Osteoblast (primary cell): ENCODE measurements around the gene SETSIP. TPM values are rescaled to one million over a fixed set of nuclear protein-coding genes. Genes with fewer than 3 reads are reported as not detected.

Experiments used
- DNase-seq: peaks from one replicate; pipeline ENCODE4 v3.0.0; 2011; ENCODE audit warnings: low spot score, mixed read lengths; ENCODE audit not compliant: insufficient read length; ENCODE audit errors: missing footprints
- H2AFZ ChIP-seq: 2 replicates; pipeline ENCODE4 v1.6.0; 2011; ENCODE audit warnings: mild to moderate bottlenecking, low read length
- H3K27ac ChIP-seq: 2 replicates; pipeline ENCODE4 v1.5.1; 2011; ENCODE audit warnings: mild to moderate bottlenecking, low read depth, low read length, moderate library complexity
- H3K27me3 ChIP-seq: 2 replicates; pipeline ENCODE4 v1.6.0; 2012; ENCODE audit warnings: mild to moderate bottlenecking, control low read depth, inconsistent platforms, low read length, moderate library complexity; ENCODE audit not compliant: insufficient read depth
- H3K36me3 ChIP-seq: 2 replicates; pipeline ENCODE4 v1.5.1; 2011; ENCODE audit warnings: mild to moderate bottlenecking, low read length, control low read depth, moderate library complexity; ENCODE audit not compliant: insufficient read depth
- H3K4me1 ChIP-seq: 2 replicates; pipeline ENCODE4 v1.5.1; 2011; ENCODE audit warnings: mild to moderate bottlenecking, low read length, control low read depth, moderate library complexity; ENCODE audit not compliant: insufficient read depth
- H3K4me2 ChIP-seq: 2 replicates; pipeline ENCODE4 v1.6.0; 2011; ENCODE audit warnings: mild to moderate bottlenecking, low read length; ENCODE audit not compliant: insufficient read depth
- H3K4me3 ChIP-seq: fragments of 200-600 bp; sonication (generic); 3 replicates; pipeline ENCODE4 v1.5.1; 2012; ENCODE audit warnings: mild to moderate bottlenecking, low read length, inconsistent platforms; ENCODE audit not compliant: insufficient read depth
- H3K79me2 ChIP-seq: 2 replicates; pipeline ENCODE4 v1.6.0; 2012; ENCODE audit warnings: mild to moderate bottlenecking, low read length, control low read depth, inconsistent platforms; ENCODE audit not compliant: insufficient read depth
- H3K9me3 ChIP-seq: 2 replicates; pipeline ENCODE4 v1.5.1; 2011; ENCODE audit warnings: low read depth, low read length, control low read depth
- H4K20me1 ChIP-seq: 2 replicates; pipeline ENCODE4 v1.6.0; 2012; ENCODE audit warnings: mild to moderate bottlenecking, low read length, control low read depth; ENCODE audit not compliant: insufficient read depth
- total RNA-seq: library from RNA; depleted of rRNA; stranded (reverse); fragments of >200 nt; gene quantifications from 2 replicates; pipeline ENCODE4 v1.2.3, GENCODE V29; 2012
- TF ChIP-seq, protein P1 (sequence below): IDR thresholded peaks from 2 replicates; pipeline ENCODE4 v1.5.1; 2011; ENCODE audit warnings: mild to moderate bottlenecking, low read depth, low read length, moderate library complexity; ENCODE audit errors: extremely low read depth

The SETSIP gene
- total RNA-seq, 1 donor: 0.36 TPM

- Histone ChIP-seq H3K27ac (no peak overlapping the region), H4K20me1 (no peaks in the 10 kb centered on the region), H3K9me3 (no peaks in the 10 kb centered on the region), H3K27me3 (no peaks in the 10 kb centered on the region), H3K4me3 (no peak overlapping the region), H3K4me1 (no peaks in the 10 kb centered on the region), H3K36me3 (no peaks in the 10 kb centered on the region), H2AFZ (no peak overlapping the region), H3K4me2 (no peak overlapping the region), H3K79me2 (no peaks in the 10 kb centered on the region)
- DNase-seq: no peak
- TF ChIP-seq, protein P1, sequence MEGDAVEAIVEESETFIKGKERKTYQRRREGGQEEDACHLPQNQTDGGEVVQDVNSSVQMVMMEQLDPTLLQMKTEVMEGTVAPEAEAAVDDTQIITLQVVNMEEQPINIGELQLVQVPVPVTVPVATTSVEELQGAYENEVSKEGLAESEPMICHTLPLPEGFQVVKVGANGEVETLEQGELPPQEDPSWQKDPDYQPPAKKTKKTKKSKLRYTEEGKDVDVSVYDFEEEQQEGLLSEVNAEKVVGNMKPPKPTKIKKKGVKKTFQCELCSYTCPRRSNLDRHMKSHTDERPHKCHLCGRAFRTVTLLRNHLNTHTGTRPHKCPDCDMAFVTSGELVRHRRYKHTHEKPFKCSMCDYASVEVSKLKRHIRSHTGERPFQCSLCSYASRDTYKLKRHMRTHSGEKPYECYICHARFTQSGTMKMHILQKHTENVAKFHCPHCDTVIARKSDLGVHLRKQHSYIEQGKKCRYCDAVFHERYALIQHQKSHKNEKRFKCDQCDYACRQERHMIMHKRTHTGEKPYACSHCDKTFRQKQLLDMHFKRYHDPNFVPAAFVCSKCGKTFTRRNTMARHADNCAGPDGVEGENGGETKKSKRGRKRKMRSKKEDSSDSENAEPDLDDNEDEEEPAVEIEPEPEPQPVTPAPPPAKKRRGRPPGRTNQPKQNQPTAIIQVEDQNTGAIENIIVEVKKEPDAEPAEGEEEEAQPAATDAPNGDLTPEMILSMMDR: no peak
Measured at GRCh38 chr1:92066321-92066720, 8.9 kb downstream of the SETSIP start.

DNA sequence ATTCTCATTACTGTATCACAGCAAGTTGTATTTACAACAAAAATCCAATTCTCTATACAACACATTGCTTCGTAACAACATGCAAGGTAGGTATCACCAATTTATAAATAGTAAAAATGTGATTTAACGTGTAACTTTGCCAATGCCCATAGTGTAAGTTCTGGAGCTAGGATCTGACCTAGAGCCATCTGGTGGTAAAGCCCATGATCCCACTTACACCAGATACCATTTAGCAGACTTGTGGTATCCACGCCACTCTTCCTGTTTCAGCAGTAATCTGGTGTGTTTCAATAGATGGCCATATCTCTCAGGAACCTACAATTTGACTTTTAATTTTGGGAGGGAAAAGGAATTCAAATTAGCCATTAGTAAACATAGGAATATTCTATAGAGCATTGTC is 10.2 kb downstream of the SETSIP start:
- DNase-seq: no peak
- Histone ChIP-seq H2AFZ (no peak overlapping the region), H3K27me3 (no peaks in the 10 kb centered on the region), H4K20me1 (no peaks in the 10 kb centered on the region), H3K36me3 (no peaks in the 10 kb centered on the region), H3K4me3 (no peak overlapping the region), H3K9me3 (no peaks in the 10 kb centered on the region), H3K4me1 (no peaks in the 10 kb centered on the region), H3K79me2 (no peaks in the 10 kb centered on the region), H3K27ac (no peak overlapping the region), H3K4me2 (no peak overlapping the region)
- TF ChIP-seq, protein P1: no peak

DNA sequence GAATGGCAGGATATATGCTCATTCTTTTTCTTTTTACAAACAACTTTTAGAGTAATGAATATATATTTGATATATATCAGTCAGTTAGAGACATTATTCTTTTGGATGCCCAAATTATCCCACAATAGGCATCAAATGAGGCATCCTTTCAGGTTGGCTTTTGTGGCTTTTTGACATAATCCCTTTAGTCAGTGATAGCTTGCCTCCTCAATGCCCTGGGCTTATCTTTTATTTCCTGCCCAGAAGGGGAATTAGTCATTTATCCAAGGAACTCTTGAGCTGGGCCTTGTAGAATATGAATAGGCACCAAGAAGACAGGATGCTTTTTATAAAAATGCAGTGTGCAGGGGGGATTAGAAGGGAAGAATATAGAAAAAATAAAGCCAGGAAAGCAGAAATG is 23.3 kb downstream of the SETSIP start:
- Histone ChIP-seq H3K79me2 (no peaks in the 10 kb centered on the region), H3K4me2 (no peak overlapping the region), H2AFZ (no peak overlapping the region), H3K4me1 (no peaks in the 10 kb centered on the region), H3K27me3 (no peaks in the 10 kb centered on the region), H3K9me3 (no peaks in the 10 kb centered on the region), H3K27ac (no peak overlapping the region), H3K36me3 (no peaks in the 10 kb centered on the region), H4K20me1 (no peaks in the 10 kb centered on the region), H3K4me3 (no peak overlapping the region)
- no peak for DNase-seq
- TF ChIP-seq, protein P1: no peak

DNA sequence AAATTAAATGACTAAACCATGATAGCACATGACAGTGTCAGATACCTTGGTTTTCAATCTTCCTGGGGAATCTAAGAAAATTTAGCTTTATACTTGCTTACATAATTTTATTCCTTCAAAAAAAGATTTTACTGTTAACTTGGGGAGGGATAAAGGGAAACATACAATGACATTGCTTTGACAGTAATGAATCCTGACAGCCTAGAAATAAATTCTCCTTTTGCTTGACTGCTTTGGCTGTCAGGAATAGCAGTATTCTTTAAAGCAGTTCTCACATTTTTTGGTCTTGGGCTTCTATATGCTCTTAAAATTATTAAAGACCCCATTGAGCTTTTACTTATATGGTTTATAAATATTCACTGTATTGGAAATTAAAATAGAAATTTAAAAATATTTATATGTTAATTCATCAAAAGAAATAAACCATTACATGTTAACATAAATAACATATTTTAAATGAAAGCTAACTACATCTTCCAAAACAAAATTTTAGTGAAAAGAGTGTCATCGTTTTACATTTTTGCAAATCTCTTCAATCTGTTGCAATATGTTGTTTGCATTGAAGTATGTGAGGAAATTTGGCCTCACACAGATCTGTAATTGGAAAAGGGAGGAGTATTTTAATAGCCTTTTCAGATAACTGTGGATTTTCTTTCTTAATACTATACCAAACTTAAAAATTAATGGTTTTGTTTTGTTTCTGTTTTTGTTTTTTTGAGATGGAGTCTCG is 29.3 kb downstream of the SETSIP start:
- Histone ChIP-seq H3K4me1 (no peaks in the 10 kb centered on the region), H3K4me3 (no peak overlapping the region), H3K36me3 (no peaks in the 10 kb centered on the region), H4K20me1 (no peaks in the 10 kb centered on the region), H3K27me3 (no peaks in the 10 kb centered on the region), H3K4me2 (no peak overlapping the region), H3K27ac (no peak overlapping the region), H2AFZ (no peak overlapping the region), H3K79me2 (no peaks in the 10 kb centered on the region), H3K9me3 (no peaks in the 10 kb centered on the region)
- TF ChIP-seq, protein P1: no peak
- DNase-seq: no peak
